Endodermal cell (in vitro differentiated cells): ENCODE data around the gene HIPK1. TPM values are rescaled to one million over a fixed set of nuclear protein-coding genes. Genes with fewer than 3 reads are reported as not detected.

Source experiments
- DNase-seq: peaks from one replicate; pipeline ENCODE4 v3.0.0-alpha.2; 2017
- H3K27ac ChIP-seq: 2 replicates; pipeline ENCODE4 v1.5.1; 2013; ENCODE audit warnings: mild to moderate bottlenecking, low read depth, low read length, moderate library complexity
- H3K27me3 ChIP-seq: 2 replicates; pipeline ENCODE4 v1.6.1; 2013; ENCODE audit warnings: mild to moderate bottlenecking, low read length, moderate library complexity; ENCODE audit not compliant: insufficient read depth, control insufficient read depth, poor library complexity, severe bottlenecking
- H3K36me3 ChIP-seq: 2 replicates; pipeline ENCODE4 v1.7.0; 2013; ENCODE audit warnings: mild to moderate bottlenecking, low read length, moderate library complexity; ENCODE audit not compliant: control insufficient read depth, insufficient read depth
- H3K4me1 ChIP-seq: one replicate; pipeline ENCODE4 v1.7.0; 2013; ENCODE audit warnings: low read length; ENCODE audit not compliant: control insufficient read depth, insufficient read depth
- H3K4me3 ChIP-seq: 2 replicates; pipeline ENCODE4 v1.5.1; 2013; ENCODE audit warnings: mild to moderate bottlenecking, low read length, moderate library complexity
- H3K9ac ChIP-seq: 2 replicates; pipeline ENCODE4 v1.6.1; 2013; ENCODE audit warnings: mild to moderate bottlenecking, low read length, moderate library complexity; ENCODE audit not compliant: poor library complexity, severe bottlenecking; ENCODE audit errors: extremely low read depth
- H3K9me3 ChIP-seq: 2 replicates; pipeline ENCODE4 v1.6.1; 2013; ENCODE audit warnings: mild to moderate bottlenecking, low read length, moderate library complexity; ENCODE audit not compliant: control insufficient read depth
- H3K27ac Mint-ChIP-seq: 2 replicates; pipeline ENCODE4 v1.8.0; 2020; ENCODE audit warnings: mixed read lengths
- H3K27me3 Mint-ChIP-seq: 2 replicates; pipeline ENCODE4 v1.8.0; 2021; ENCODE audit warnings: mild to moderate bottlenecking, mixed read lengths; ENCODE audit not compliant: insufficient read depth
- H3K36me3 Mint-ChIP-seq: 2 replicates; pipeline ENCODE4 v1.8.0; 2020; ENCODE audit warnings: low read depth, mixed read lengths
- H3K4me1 Mint-ChIP-seq: 2 replicates; pipeline ENCODE4 v1.8.0; 2020; ENCODE audit warnings: mixed read lengths
- H3K4me3 Mint-ChIP-seq: 2 replicates; pipeline ENCODE4 v1.8.0; 2020; ENCODE audit warnings: mild to moderate bottlenecking, moderate library complexity, mixed read lengths
- H3K9me3 Mint-ChIP-seq: 2 replicates; pipeline ENCODE4 v1.8.0; 2020; ENCODE audit warnings: mild to moderate bottlenecking, mixed read lengths
- WGBS, 2 experiments: methylation state at CpG; one replicate each; pipeline versions ENCODE4 v1.1.5 to v1.1.7; 2013; ENCODE audit warnings: missing lambda C conversion rate in 2 of 2, mixed read lengths in 1 of 2; ENCODE audit not compliant: insufficient coverage in 1 of 2, insufficient read length in 1 of 2; 5-methylcytosine and 5-hydroxymethylcytosine counted together
- total RNA-seq, 2 donors: library from RNA; stranded (reverse); fragmentation: NEBNext Ultra II Directional in 1 of 2; extraction: Animal tissue kit (Norgen Biotek cat#: 25700) in 1 of 2; gene quantifications; 2 replicates in 1 of 2; 3 replicates in 1 of 2; pipeline ENCODE4 v1.2.1, GENCODE V29; 2021
- TF ChIP-seq, protein P1 (sequence below): fragments of 200-600 bp; sonication (generic); conservative IDR thresholded peaks from 2 replicates; pipeline ENCODE4 v1.5.0; 2021; ENCODE audit warnings: antibody characterized with exemption, mild to moderate bottlenecking

HIPK1 gene
- total RNA-seq, 2 donors from 2014 or later = 71.4 to 79.2 TPM

DNA sequence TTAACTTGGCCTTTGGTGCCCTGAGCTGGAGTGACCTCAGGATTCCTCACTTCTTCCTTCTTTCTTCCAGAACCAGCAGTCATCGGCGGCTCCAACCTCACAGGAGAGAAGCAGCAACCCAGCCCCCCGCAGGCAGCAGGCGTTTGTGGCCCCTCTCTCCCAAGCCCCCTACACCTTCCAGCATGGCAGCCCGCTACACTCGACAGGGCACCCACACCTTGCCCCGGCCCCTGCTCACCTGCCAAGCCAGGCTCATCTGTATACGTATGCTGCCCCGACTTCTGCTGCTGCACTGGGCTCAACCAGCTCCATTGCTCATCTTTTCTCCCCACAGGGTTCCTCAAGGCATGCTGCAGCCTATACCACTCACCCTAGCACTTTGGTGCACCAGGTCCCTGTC, 43.8 kb downstream of the HIPK1 start:
- Histone ChIP-seq H3K9me3 (no peaks in the 10 kb centered on the region), H3K27me3 (no peaks in the 10 kb centered on the region), H3K4me3 (no peak overlapping the region), H3K27ac (no peak overlapping the region), H3K36me3 (peaks cover 76% of the 10 kb centered on the region), H3K4me1 (peaks cover 7% of the 10 kb centered on the region), H3K9ac (no peak overlapping the region)
- Mint-ChIP-seq H3K4me1 (peaks cover 7% of the 10 kb centered on the region), H3K27me3 (no peaks in the 10 kb centered on the region), H3K27ac (no peak overlapping the region), H3K36me3 (peaks cover 54% of the 10 kb centered on the region), H3K4me3 (no peak overlapping the region), H3K9me3 (no peaks in the 10 kb centered on the region)
- TF ChIP-seq, protein P1, sequence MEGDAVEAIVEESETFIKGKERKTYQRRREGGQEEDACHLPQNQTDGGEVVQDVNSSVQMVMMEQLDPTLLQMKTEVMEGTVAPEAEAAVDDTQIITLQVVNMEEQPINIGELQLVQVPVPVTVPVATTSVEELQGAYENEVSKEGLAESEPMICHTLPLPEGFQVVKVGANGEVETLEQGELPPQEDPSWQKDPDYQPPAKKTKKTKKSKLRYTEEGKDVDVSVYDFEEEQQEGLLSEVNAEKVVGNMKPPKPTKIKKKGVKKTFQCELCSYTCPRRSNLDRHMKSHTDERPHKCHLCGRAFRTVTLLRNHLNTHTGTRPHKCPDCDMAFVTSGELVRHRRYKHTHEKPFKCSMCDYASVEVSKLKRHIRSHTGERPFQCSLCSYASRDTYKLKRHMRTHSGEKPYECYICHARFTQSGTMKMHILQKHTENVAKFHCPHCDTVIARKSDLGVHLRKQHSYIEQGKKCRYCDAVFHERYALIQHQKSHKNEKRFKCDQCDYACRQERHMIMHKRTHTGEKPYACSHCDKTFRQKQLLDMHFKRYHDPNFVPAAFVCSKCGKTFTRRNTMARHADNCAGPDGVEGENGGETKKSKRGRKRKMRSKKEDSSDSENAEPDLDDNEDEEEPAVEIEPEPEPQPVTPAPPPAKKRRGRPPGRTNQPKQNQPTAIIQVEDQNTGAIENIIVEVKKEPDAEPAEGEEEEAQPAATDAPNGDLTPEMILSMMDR = no peak
- 86 to 92% methylated on average over 5 to 9 of the region's 9 CpGs for WGBS, 2 experiments
- no peak for DNase-seq

DNA sequence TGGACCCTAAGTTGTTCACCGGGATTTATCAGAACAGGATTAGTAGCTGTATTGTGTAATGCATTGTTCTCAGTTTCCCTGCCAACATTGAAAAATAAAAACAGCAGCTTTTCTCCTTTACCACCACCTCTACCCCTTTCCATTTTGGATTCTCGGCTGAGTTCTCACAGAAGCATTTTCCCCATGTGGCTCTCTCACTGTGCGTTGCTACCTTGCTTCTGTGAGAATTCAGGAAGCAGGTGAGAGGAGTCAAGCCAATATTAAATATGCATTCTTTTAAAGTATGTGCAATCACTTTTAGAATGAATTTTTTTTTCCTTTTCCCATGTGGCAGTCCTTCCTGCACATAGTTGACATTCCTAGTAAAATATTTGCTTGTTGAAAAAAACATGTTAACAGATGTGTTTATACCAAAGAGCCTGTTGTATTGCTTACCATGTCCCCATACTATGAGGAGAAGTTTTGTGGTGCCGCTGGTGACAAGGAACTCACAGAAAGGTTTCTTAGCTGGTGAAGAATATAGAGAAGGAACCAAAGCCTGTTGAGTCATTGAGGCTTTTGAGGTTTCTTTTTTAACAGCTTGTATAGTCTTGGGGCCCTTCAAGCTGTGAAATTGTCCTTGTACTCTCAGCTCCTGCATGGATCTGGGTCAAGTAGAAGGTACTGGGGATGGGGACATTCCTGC, 46.2 kb downstream of the HIPK1 start:
- DNase-seq = no peak
- Mint-ChIP-seq H3K27ac (no peak overlapping the region), H3K4me1 (peaks cover 24% of the 10 kb centered on the region), H3K9me3 (no peaks in the 10 kb centered on the region), H3K4me3 (no peak overlapping the region), H3K36me3 (peaks cover 34% of the 10 kb centered on the region), H3K27me3 (peaks cover 9% of the 10 kb centered on the region)
- no peak overlapping the region for H3K27ac ChIP-seq
- H3K9me3 ChIP-seq = no peaks in the 10 kb centered on the region
- no peak overlapping the region for H3K4me3 ChIP-seq
- TF ChIP-seq, protein P1 = no peak
- H3K36me3 ChIP-seq = peaks cover 53% of the 10 kb centered on the region
- peaks cover 14% of the 10 kb centered on the region for H3K4me1 ChIP-seq
- WGBS, 2 experiments = 80 to 89% methylated on average over 1 to 4 of the region's 4 CpGs
- H3K27me3 ChIP-seq = peaks cover 8% of the 10 kb centered on the region
- H3K9ac ChIP-seq = no peak overlapping the region

DNA sequence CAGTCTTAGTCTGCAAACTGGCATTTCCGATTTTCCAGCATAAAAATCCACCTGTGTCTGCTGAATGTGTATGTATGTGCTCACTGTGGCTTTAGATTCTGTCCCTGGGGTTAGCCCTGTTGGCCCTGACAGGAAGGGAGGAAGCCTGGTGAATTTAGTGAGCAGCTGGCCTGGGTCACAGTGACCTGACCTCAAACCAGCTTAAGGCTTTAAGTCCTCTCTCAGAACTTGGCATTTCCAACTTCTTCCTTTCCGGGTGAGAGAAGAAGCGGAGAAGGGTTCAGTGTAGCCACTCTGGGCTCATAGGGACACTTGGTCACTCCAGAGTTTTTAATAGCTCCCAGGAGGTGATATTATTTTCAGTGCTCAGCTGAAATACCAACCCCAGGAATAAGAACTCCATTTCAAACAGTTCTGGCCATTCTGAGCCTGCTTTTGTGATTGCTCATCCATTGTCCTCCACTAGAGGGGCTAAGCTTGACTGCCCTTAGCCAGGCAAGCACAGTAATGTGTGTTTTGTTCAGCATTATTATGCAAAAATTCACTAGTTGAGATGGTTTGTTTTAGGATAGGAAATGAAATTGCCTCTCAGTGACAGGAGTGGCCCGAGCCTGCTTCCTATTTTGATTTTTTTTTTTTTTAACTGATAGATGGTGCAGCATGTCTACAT, 47.6 kb downstream of the HIPK1 start:
- Histone ChIP-seq H3K9me3 (no peaks in the 10 kb centered on the region), H3K27me3 (peaks cover 21% of the 10 kb centered on the region), H3K4me1 (peaks cover 14% of the 10 kb centered on the region), H3K4me3 (no peak overlapping the region), H3K9ac (no peak overlapping the region), H3K27ac (peak overlapping the region; percentile 61), H3K36me3 (peaks cover 39% of the 10 kb centered on the region)
- Mint-ChIP-seq H3K4me1 (peaks cover 30% of the 10 kb centered on the region), H3K4me3 (no peak overlapping the region), H3K9me3 (no peaks in the 10 kb centered on the region), H3K27me3 (peaks cover 23% of the 10 kb centered on the region), H3K27ac (peak overlapping the region; percentile 69), H3K36me3 (peaks cover 41% of the 10 kb centered on the region)
- peak; percentile 62 for DNase-seq
- WGBS, 2 experiments = 45 to 58% methylated on average over 3 to 4 of the region's 4 CpGs
- TF ChIP-seq, protein P1 = peak; percentile 81
